ENCODE results near the gene C6orf141. TPM values are rescaled to one million over a fixed set of nuclear protein-coding genes. Genes with fewer than 3 reads are reported as not detected.

C6orf141 gene
- total and polyA plus RNA-seq, 4 donors = 0.73 to 6.1 (median 4.3) TPM

- Histone ChIP-seq H3K4me3 (peak overlapping the region; percentile 5), H3K36me3 (ENCODE audit: control insufficient read depth in 4 of 4, insufficient read depth in 4 of 4, low read length in 4 of 4) (no peaks in the 10 kb centered on the region), H3K27ac (ENCODE audit: low read depth in 1 of 2, low read length in 1 of 2) (no peak overlapping the region), H3K4me1 (ENCODE audit: control insufficient read depth in 5 of 5, insufficient read depth in 5 of 5, low read length in 5 of 5) (peaks cover 0 to 19% (median 3%) of the 10 kb centered on the region in 5 donors), H3K9me3 (ENCODE audit: control insufficient read depth in 4 of 4, insufficient read depth in 3 of 4, low read length in 3 of 4) (no peaks in the 10 kb centered on the region), H3K9ac (ENCODE audit: insufficient read depth in 1 of 2, low read length in 2 of 2) (peak overlapping the region in 1 of 2 donors; percentile 26), H3K27me3 (ENCODE audit: control insufficient read depth in 3 of 3, insufficient read depth in 3 of 3, low read length in 2 of 3) (peaks cover 0 to 19% (median 15%) of the 10 kb centered on the region in 3 donors)
- WGBS, 2 donors = 41 to 45% methylated on average over 19 of the region's 20 CpGs
- ATAC-seq (ENCODE audit: insufficient read depth, low FRiP score) (peak; percentile 46), DNase-seq (peak in 1 of 3 donors; percentile 18)
- TF ChIP-seq CTCF (IDR thresholded peaks at IDR 0.05; ENCODE audit: control extremely low read depth, extremely low read depth) = no peak
Observed at GRCh38 chr6:49549691-49550491, 577 bp upstream of the C6orf141 start.

- ATAC-seq (ENCODE audit: insufficient read depth, low FRiP score) = peak; percentile 9
- Histone ChIP-seq H3K9ac (ENCODE audit: insufficient read depth in 1 of 2, low read length in 2 of 2) (peak overlapping the region; percentile 3 to 55), H3K9me3 (ENCODE audit: control insufficient read depth in 4 of 4, insufficient read depth in 3 of 4, low read length in 3 of 4) (no peaks in the 10 kb centered on the region), H3K27me3 (ENCODE audit: control insufficient read depth in 3 of 3, insufficient read depth in 3 of 3, low read length in 2 of 3) (peaks cover 0 to 19% (median 15%) of the 10 kb centered on the region in 3 donors), H3K4me3 (peak overlapping the region; percentile 15), H3K4me1 (ENCODE audit: control insufficient read depth in 5 of 5, insufficient read depth in 5 of 5, low read length in 5 of 5) (peaks cover 2 to 19% (median 3%) of the 10 kb centered on the region in 5 donors), H3K27ac (ENCODE audit: low read depth in 1 of 2, low read length in 1 of 2) (no peak overlapping the region), H3K36me3 (ENCODE audit: control insufficient read depth in 4 of 4, insufficient read depth in 4 of 4, low read length in 4 of 4) (no peaks in the 10 kb centered on the region)
- no peak for TF ChIP-seq CTCF (IDR thresholded peaks at IDR 0.05; ENCODE audit: control extremely low read depth, extremely low read depth)
- 2% methylated on average over 38 of the region's 38 CpGs for WGBS, 2 donors
- peak in 2 of 3 donors; percentile 31 to 35 for DNase-seq
Observed at GRCh38 chr6:49551078-49551865, 804 bp downstream of the C6orf141 start.

- DNase-seq = no peak
- peaks cover 2 to 19% (median 5%) of the 10 kb centered on the region in 5 donors for H3K4me1 ChIP-seq (ENCODE audit: control insufficient read depth in 5 of 5, insufficient read depth in 5 of 5, low read length in 5 of 5)
- no peaks in the 10 kb centered on the region for H3K9me3 ChIP-seq (ENCODE audit: control insufficient read depth in 4 of 4, insufficient read depth in 3 of 4, low read length in 3 of 4)
- H3K27ac ChIP-seq (ENCODE audit: low read depth in 1 of 2, low read length in 1 of 2) = no peak overlapping the region
- peak overlapping the region in 1 of 2 donors; percentile 55 for H3K9ac ChIP-seq (ENCODE audit: insufficient read depth in 1 of 2, low read length in 2 of 2)
- TF ChIP-seq CTCF (IDR thresholded peaks at IDR 0.05; ENCODE audit: control extremely low read depth, extremely low read depth) = no peak
- H3K4me3 ChIP-seq = no peak overlapping the region
- ATAC-seq (ENCODE audit: insufficient read depth, low FRiP score) = no peak
- WGBS, 2 donors = 24 to 28% methylated on average over 2 of the region's 2 CpGs
- peaks cover 0 to 19% (median 15%) of the 10 kb centered on the region in 3 donors for H3K27me3 ChIP-seq (ENCODE audit: control insufficient read depth in 3 of 3, insufficient read depth in 3 of 3, low read length in 2 of 3)
- no peaks in the 10 kb centered on the region for H3K36me3 ChIP-seq (ENCODE audit: control insufficient read depth in 4 of 4, insufficient read depth in 4 of 4, low read length in 4 of 4)
Observed at GRCh38 chr6:49551866-49552129, 1.3 kb downstream of the C6orf141 start.

Measured in lung (tissue), 12 donors.